ENCODE measurements around the gene PLXNB3.
A peak's percentile ranks its signal among the peaks of the same experiment; 100 is the strongest.
"Not testable (repeated sequence)": the region's sequence is repeated elsewhere in the genome, so short reads cannot be mapped to it uniquely, and the experiment has no call there.

The PLXNB3 gene

DNA sequence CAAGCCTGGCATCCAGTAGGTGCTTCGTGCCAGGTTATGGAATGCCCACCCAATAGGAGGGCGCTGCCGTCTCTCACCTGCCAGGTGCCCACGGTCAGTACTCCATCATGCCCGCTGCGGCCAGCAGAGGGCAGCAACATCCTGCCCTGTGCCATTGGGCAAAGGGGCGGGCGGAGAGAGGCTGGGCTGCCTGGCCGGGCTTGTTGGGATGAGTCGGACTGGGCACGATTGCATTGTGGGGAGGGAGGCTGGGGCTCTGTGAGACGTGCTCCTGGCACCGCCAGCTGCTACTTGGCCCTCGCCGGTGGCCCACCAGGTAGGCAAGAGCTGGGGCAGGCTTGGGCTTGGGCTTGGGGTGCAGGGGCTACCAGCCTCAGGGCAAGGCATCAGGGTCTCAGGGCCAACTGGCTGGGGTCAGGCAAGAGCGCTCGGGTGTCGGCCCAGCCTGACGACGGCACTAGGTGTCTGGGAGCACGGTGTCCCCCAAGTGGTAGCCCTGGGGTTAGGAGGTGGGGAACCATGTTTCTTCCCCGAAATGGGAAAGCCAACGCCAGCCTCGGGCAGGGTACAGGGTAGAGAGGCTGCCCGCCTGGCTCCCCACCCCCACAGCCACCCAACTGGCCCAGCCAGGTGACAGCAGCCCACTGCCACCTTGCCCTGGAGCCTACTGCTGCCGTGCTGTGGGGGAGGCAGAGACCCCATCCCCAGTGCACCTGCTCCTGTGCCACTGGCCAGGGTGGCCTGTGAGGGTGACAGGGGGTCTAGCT, at the start of gene PLXNB3:
Gene PLXNB3, plus strand, starts transcription at position 261 of the 767 bp plus-strand sequence. CDS start 1,287 bp downstream, outside the sequence.
- peak; percentile 83 for DNase-seq (ENCODE audit: low spot score)

GRCh38 chrX:153714256-153714655, 49.8 kb upstream of the PLXNB3 start:
- peak; percentile 29 for DNase-seq (ENCODE audit: low spot score)

- DNase-seq (ENCODE audit: low spot score), result no peak
Measured at GRCh38 chrX:153717445-153717844, 46.6 kb upstream of the PLXNB3 start.

- DNase-seq (ENCODE audit: low spot score), result no peak
Measured at GRCh38 chrX:153719238-153719637, 44.8 kb upstream of the PLXNB3 start.

- no peak for DNase-seq (ENCODE audit: low spot score)
Measured at GRCh38 chrX:153719701-153720100, 44.3 kb upstream of the PLXNB3 start.

GRCh38 chrX:153722704-153723350, 41.2 kb upstream of the PLXNB3 start:
- DNase-seq (ENCODE audit: low spot score), result no peak

DNA sequence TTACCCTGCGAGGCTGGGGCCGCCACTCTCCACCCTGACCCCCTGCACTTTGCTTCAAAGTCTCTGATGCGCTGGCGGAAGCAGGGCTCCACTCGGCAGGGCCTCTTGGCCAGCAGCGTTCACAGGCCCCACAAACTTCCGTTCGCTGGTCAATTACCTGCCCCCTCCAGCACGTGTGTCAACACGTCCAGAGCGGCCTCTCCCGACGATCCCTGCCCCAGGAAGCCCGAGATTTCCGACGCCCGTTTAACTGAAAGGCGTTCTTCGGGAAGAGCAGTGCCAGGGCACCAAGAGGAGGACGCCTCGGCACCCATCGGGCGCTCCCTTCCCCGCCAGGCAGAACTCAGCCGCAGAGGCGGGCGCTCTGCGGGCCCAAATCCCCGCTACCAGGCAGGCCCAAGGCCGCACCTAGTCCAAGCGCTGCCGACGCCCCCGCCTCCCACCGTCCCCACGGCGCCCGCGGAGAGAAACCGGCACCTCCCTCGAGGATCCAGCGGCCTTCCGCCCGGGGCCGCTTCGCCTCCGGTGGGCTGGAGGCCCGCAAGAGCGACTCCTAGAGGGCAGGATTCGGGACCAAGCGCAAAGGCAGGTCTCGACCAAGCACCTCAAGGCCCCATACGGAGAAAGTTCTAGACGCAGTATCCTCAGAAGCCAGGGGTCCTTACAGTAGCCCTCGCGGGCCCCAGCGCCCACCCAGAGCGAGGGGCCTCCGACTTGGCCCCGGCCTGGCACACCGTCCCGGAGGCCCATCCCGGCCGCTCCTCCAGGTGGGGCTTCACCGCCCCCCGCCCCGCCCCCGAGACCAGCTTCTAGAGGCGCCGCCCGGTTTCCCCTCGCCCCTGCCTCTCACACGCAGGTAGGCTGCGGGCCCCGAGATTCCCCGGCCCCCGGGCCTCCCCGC, 40.4 kb upstream of the PLXNB3 start:
- DNase-seq (ENCODE audit: low spot score), result no peak

DNA sequence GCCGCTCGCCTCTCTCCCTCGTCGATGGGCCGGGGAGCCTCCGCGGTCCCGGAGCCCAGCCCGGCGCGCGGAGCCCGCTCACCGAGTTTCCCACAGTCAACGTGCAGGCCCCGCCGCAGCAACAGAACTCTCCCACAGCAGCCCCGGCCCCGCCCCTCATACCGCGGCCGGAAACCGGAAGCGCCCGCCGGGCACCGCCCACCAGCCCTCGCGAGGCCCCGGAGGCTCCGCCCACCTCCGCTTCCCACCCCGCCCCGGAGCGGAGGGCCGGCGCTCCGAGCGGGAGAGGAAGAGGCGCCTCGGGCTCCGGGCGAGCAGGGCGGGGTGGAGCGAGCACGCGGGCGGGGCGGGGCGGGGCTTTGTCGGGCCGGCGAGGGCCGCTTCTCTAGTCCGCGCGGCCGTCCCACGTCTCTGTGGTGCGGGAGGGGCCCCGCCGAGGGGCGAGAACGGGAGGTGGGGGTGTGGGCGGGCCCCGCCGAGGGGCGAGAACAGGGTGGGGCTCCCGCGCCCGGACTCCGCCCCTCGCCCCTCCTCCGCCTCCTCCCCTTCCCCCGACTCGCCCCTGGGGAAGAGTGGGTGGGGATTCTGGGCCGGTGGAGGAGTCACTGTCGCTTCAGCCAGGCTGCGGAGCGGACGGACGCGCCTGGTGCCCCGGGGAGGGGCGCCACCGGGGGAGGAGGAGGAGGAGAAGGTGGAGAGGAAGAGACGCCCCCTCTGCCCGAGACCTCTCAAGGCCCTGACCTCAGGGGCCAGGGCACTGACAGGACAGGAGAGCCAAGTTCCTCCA, 39.6 kb upstream of the PLXNB3 start, which contains the start of the genes ABCD1 and BCAP31:
Gene ABCD1, plus strand, starts transcription at position 605 of the 787 bp plus-strand sequence. CDS start 411 bp downstream, outside the sequence.
Gene BCAP31, minus strand, starts transcription at position 136 of the 787 bp plus-strand sequence. CDS start 1,143 bp downstream, outside the sequence.
- peak; percentile 80 for DNase-seq (ENCODE audit: low spot score)

DNA sequence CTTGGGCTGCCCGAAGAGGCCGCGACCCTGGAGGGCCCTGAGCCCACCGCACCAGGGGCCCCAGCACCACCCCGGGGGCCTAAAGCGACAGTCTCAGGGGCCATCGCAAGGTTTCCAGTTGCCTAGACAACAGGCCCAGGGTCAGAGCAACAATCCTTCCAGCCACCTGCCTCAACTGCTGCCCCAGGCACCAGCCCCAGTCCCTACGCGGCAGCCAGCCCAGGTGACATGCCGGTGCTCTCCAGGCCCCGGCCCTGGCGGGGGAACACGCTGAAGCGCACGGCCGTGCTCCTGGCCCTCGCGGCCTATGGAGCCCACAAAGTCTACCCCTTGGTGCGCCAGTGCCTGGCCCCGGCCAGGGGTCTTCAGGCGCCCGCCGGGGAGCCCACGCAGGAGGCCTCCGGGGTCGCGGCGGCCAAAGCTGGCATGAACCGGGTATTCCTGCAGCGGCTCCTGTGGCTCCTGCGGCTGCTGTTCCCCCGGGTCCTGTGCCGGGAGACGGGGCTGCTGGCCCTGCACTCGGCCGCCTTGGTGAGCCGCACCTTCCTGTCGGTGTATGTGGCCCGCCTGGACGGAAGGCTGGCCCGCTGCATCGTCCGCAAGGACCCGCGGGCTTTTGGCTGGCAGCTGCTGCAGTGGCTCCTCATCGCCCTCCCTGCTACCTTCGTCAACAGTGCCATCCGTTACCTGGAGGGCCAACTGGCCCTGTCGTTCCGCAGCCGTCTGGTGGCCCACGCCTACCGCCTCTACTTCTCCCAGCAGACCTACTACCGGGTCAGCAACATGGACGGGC, 38.8 kb upstream of the PLXNB3 start:
- no peak for DNase-seq (ENCODE audit: low spot score)

DNA sequence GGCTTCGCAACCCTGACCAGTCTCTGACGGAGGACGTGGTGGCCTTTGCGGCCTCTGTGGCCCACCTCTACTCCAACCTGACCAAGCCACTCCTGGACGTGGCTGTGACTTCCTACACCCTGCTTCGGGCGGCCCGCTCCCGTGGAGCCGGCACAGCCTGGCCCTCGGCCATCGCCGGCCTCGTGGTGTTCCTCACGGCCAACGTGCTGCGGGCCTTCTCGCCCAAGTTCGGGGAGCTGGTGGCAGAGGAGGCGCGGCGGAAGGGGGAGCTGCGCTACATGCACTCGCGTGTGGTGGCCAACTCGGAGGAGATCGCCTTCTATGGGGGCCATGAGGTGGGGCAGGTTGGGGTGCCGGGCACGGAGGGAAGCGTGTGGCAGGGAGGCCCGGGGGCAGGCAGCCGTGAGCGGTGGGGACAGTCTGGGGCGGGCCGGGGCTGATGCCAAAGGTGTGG, 38.2 kb upstream of the PLXNB3 start:
- no peak for DNase-seq (ENCODE audit: low spot score)

- DNase-seq (ENCODE audit: low spot score), result peak; percentile 59
Measured at GRCh38 chrX:153726286-153727122, 37.5 kb upstream of the PLXNB3 start.

- peak; percentile 73 for DNase-seq (ENCODE audit: low spot score)
Measured at GRCh38 chrX:153727123-153727931, 36.7 kb upstream of the PLXNB3 start.

DNA sequence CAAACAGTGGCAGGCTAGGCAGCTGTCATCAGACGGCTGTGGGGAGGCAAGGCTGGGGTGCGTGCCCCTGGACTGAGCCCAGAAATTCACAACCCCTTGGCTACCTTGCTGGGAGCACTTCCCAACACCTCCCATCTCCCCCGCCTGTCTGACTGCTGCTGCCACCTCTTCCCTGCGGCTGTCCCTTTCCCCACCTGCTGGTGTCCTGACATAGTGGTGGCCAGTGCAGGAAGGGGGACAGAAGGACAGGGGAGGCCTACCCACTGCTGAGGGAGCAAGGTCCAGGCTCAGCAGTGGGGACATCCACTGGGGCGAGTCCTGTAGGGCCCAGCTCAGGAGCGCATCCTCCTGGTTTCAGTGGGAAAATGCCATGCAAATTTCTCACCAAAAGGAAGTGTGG, 36.0 kb upstream of the PLXNB3 start:
- no peak for DNase-seq (ENCODE audit: low spot score)

- DNase-seq (ENCODE audit: low spot score), result no peak
Measured at GRCh38 chrX:153728951-153729631, 35.0 kb upstream of the PLXNB3 start.

DNA sequence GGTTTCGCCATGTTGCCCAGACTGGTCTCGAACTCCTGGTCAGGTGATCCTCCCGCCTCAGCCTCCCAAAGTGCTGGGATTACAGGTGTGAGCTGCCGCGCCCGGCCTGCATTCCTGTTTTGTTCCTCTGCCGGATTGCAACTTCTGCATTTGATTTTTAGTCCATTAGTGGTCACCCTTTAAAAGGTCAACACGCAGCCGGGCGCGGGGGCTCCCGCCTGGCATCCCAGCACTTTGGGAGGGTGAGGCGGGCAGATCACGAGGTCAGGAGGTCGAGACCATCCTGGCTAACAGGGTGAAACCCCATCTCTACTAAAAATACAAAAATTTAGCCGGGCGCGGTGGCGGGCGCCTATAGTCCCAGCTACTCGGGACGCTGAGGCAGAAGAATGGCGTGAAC, 33.9 kb upstream of the PLXNB3 start:
- DNase-seq (ENCODE audit: low spot score), result not testable (repeated sequence)

GRCh38 chrX:153731117-153731844, 32.8 kb upstream of the PLXNB3 start:
- no peak for DNase-seq (ENCODE audit: low spot score)

DNA sequence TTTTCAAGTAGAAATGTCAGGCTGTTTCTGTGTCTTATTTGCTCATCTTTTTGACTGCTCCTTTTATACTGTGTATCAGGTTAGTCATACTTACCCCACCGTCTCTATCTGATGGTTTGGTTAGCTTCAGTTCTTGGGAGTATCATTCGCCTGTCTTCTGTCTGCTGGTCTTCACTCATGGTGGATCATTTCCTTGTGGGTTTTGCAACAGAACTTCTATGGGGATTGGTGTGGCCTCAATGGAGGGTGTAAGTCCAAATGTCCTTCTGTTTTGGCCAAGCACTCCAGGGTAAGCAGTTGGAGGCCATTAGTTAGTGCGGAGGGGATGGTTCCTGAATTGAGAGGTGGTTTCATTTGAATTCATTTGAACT, 32.2 kb upstream of the PLXNB3 start:
- no peak for DNase-seq (ENCODE audit: low spot score)

All from pons (tissue), 1 donor.